CD4-positive, alpha-beta T cell treated with Interleukin-1 beta for 1 hour (primary cell): ENCODE data around the gene TMEM87B.

ENCODE experiments used
- DNase-seq, 2 donors: peaks; one replicate each; pipeline ENCODE4 v3.0.0-alpha.2; 2020 to 2022

Gene TMEM87B, protein sequence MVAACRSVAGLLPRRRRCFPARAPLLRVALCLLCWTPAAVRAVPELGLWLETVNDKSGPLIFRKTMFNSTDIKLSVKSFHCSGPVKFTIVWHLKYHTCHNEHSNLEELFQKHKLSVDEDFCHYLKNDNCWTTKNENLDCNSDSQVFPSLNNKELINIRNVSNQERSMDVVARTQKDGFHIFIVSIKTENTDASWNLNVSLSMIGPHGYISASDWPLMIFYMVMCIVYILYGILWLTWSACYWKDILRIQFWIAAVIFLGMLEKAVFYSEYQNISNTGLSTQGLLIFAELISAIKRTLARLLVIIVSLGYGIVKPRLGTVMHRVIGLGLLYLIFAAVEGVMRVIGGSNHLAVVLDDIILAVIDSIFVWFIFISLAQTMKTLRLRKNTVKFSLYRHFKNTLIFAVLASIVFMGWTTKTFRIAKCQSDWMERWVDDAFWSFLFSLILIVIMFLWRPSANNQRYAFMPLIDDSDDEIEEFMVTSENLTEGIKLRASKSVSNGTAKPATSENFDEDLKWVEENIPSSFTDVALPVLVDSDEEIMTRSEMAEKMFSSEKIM

GRCh38 chr2:112054847-112055729, at the start of gene TMEM87B:
TSS of gene TMEM87B (plus strand) at chr2:112055269. CDS start at chr2:112055592, 323 bp downstream.
- peak; percentile 98 to 99 for DNase-seq

- no peak for DNase-seq
Observed at GRCh38 chr2:112005406-112006075, 49.5 kb upstream of the TMEM87B start.

DNA sequence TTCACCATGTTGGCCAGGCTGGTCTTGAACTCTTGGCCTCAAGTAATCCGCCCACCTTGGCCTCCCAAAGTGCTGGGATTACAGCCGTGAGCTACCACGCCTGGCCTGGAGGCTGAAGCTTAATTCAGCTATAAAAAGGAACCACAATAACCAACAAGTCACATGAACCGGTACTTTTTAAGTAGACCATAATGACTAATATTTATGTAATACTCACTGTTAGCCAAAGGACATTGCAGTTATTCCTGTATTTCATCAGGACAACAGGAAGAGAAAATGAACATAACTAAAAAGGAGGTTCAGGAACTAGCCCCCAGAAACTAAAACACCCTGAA, 49.0 kb upstream of the TMEM87B start:
- peak in 1 of 2 donors; percentile 42 for DNase-seq

DNA sequence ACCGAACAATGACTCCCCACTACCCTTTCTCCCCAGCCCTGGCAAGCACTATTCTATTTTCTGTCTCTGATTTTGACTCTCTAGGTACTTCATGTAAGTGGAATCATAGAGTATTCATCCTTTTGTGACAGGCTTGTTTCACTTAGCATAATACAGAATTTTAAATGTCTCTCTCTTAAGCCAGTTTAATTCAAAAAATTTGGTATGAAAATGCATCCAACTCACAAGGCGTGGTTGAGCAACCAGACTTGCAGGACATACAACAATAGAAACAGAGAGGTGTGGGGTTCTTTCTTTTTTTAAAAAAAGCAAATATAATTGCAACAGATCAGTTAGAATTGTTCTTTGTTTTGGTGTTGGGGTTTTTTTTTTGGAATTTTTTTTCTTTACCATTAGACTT, 47.6 kb upstream of the TMEM87B start:
- no peak for DNase-seq

GRCh38 chr2:112008910-112009485, 46.1 kb upstream of the TMEM87B start:
- DNase-seq = no peak

- peak in 1 of 2 donors; percentile 36 for DNase-seq
Observed at GRCh38 chr2:112010751-112011150, 44.3 kb upstream of the TMEM87B start.

DNA sequence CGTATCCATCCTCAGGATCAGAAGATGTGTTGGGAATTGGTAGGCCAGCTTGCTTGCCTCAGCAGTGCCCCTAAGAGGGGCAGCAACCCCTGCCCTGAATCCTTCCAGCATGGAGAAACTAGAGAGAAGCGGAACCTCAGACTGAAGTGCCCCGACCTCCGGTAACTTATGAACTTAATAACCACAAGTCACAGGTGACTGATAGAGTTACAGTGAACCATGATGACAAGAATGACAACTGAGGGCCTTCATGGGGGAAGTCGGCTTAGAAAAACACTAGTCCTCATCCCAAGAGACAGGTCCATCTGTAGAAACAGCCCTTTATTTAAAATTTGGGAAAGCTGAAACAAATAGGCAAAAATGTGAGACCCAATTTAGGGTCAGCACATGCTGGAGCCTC, 42.5 kb upstream of the TMEM87B start:
- DNase-seq = no peak

- no peak for DNase-seq
Observed at GRCh38 chr2:112018846-112019245, 36.2 kb upstream of the TMEM87B start.

GRCh38 chr2:112019569-112019982, 35.5 kb upstream of the TMEM87B start:
- no peak for DNase-seq

DNA sequence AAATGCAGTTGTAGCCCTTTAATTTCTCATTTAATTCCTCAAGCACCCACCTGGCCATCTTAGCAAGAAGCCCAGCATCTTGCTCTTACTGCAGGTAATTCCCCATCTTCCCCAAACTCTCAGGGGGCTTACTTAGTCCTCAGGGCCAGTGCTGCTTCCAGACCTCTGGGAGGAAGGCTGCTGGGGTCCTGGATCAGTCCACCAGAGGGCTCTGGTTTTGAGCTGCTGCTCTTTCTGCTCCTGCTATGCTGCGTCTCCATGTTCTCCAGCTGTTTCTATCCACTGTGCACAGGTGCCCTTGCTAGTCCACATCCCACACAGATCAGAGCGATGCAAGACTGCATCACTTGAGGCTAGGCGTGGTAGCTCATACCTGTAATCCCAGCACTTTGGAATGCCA, 34.5 kb upstream of the TMEM87B start:
- DNase-seq = no peak

- DNase-seq = no peak
Observed at GRCh38 chr2:112021290-112021689, 33.8 kb upstream of the TMEM87B start.

GRCh38 chr2:112021781-112022231, 33.3 kb upstream of the TMEM87B start:
- DNase-seq = no peak

DNA sequence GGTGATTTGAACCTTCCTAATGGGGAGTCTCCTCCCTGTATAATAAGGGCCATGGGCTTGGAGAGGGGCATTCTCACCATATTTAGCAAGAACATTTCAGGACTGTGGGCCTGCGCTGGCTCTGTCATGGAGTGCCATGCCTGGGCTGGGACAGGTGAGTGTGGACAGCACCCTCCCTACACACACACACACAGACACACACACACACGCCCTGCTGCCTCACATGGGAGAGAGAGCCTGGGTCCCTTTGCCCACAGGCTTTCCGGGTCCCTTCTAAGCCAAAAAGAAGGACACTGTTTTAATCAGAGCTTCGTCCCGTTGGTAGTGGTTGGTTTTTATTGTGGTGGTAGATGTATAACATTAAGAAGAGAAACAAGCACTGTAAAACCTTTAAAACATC, 31.4 kb upstream of the TMEM87B start:
- no peak for DNase-seq

- no peak for DNase-seq
Observed at GRCh38 chr2:112024231-112024630, 30.8 kb upstream of the TMEM87B start.

GRCh38 chr2:112024896-112025491, 30.1 kb upstream of the TMEM87B start:
- DNase-seq = no peak

DNA sequence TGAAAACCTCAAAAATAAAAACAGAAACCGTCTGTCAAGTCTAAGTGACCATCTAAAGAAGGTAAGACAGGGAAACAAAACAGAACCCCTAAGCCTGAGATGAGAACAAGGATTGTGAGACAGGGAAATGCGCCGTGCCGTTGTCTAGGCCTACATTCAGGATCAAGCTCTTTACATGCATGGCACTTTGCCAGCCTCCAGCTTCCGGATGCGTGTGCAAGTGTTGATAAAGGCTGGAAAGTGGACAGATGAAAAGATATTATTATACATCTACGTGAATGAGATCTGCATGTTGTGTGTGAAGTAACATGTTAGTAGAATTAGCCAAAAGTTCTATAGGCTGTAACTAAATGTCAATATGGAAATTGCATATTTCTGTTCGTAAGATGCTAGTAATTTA, 28.6 kb upstream of the TMEM87B start:
- no peak for DNase-seq

DNA sequence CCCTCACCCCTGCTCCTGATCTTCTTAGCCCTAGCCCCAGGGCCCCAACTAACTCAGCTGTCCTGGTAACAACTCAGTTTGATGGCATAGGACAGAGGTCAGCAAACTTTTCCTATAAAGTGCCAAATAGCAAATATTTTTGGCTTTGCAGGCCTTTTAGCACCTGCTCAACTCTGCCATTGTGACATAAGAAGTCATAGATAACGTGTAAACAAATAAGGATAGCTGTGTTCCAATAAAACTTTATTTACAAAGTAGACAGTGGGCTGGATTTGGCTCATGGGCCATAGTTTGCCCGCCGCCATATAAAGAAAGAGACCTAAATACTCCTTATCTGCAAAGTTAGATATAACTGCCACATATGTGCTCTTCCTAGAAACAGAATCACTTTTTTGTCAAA, 27.3 kb upstream of the TMEM87B start:
- no peak for DNase-seq

DNA sequence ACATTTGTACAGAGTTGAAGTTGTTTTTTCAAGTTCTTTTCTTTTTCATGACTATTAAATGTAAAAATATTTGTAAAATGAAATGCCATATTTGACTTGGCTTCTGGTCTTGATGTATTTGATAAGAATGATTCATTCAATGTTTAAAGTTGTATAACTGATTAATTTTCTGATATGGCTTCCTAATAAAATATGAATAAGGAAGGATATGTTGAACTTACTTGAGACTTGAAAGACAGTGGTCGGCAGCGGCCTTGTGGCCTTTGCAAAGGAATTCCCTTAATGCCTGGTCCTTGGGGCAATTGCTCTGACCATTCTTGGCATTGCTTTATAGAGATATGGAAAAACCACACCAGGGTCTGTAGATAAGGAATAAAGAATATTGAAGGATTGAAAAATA, 25.9 kb upstream of the TMEM87B start:
- DNase-seq = no peak

DNA sequence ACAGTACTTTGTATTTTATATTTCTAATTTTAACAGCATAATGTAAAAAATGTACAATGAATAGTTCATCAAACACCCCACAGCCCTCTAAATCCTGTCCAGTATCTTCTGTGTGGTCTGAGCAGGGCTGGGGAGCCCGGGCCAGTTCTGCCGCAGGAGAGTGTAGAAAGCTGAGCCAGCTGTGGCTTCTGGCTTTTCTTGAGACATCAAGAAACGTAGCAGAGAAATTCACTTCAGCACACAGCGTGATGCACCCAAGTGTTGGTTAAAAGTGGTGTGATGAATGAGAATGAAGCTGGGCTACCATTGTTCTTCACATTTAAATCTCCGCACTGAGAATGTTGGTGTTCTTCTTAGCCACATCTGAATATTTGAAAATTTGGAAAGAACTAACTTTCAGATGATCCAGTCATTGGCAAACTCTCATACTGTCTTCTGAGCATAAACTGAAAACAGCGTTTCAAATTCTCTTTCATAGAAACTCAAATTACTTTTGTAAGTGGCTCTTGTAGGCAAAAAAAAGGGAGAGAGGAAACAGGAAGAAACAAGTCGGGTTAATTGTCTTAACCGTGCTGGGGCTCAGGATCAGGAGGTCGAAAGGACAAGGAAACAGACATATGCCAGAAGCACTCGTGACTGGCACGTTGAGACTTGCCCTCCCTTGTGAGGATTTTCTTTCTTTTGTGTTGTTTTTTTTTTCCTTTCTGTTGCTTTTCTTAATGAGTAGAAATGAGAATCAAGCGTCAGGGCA, 23.4 kb upstream of the TMEM87B start:
- no peak for DNase-seq

DNA sequence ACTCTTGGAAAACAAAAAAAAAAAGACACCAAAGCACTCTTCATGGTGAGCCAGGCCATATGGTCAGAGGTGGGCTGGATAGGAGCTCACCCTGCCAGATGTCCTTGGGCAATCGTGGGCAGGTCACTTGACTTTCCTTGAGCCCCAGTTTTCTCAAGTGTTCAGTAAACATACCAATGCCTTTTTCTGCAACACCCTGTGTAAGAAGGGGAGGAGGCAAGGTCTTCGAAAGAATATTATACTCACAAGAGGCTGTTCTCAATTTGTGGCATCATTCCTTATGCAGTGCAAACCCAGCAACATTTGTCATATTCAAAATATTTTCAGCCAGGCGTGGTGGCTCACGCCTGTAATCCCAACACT, 22.9 kb upstream of the TMEM87B start:
- no peak for DNase-seq

DNA sequence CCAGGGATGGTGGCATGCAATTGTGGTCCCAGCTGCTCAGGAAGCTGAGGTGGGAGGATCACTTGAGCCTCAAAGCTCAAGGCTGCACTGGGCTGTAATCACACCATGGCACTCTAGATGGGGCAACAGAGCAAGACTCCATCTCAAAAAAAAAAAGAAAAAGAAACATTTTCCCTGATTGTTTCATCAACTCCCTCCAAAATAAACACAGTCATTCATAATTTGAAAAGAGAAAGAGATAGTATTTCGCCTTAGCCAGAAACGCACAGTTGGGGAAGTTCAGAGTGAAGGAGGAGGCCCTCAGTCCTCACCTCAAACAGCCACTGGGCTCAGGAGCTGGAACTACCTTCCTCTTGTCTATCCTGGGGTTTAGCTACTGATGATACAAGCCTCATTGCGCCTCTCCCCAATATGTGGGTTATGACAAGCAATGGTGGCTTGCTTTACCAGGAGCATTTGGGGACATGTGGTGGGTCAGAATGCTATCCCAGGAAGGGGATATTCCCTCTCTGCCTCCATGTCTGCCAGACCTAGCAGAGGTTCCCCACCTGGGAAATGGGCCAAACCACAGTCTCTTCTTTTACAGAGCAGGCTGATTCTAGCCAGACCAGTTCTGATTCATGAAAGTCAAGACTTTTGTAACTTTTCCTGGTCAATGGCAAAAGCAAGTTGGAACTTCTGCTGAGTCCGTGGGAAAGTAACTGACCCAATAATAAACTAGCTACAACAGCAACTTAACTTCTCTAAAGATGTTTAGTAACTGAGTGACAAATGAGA, 22.2 kb upstream of the TMEM87B start:
- DNase-seq = peak in 1 of 2 donors; percentile 14
